CD14-positive monocyte (primary cell): ENCODE measurements around the gene MRPS23. TPM values are rescaled to one million over a fixed set of nuclear protein-coding genes. Genes with fewer than 3 reads are reported as not detected.

Experiments used
- DNase-seq, 3 donors: peaks; one replicate each; pipeline ENCODE4 v3.0.0-alpha.2; 2011 to 2022
- H2AFZ ChIP-seq: 2 replicates; pipeline ENCODE4 v1.6.0; 2012; ENCODE audit warnings: mild to moderate bottlenecking, low read depth, low read length, inconsistent platforms; ENCODE audit not compliant: insufficient read depth, poor library complexity, severe bottlenecking
- H3K27ac ChIP-seq, 2 donors: 1 replicate in 1 of 2; 2 replicates in 1 of 2; pipeline ENCODE4 v1.5.1; 2012 to 2013; ENCODE audit warnings: low read length in 2 of 2, control low read depth in 1 of 2, inconsistent platforms in 1 of 2, low read depth in 1 of 2, mild to moderate bottlenecking in 1 of 2
- H3K27me3 ChIP-seq, 2 donors: one replicate each; pipeline versions ENCODE4 v1.6.0 to v1.6.1; 2011 to 2013; ENCODE audit warnings: low read length in 2 of 2; ENCODE audit not compliant: control insufficient read depth in 2 of 2, insufficient read depth in 2 of 2
- H3K36me3 ChIP-seq, 2 donors: replicated peaks in 1 of 2; 1 replicate in 1 of 2; 2 replicates in 1 of 2; pipeline versions ENCODE4 v1.5.1 to v1.6.1; 2012 to 2013; ENCODE audit warnings: low read length in 2 of 2, control low read depth in 1 of 2, inconsistent platforms in 1 of 2, mild to moderate bottlenecking in 1 of 2; ENCODE audit not compliant: insufficient read depth in 2 of 2, control insufficient read depth in 1 of 2
- H3K4me1 ChIP-seq, 2 donors: 1 replicate in 1 of 2; 2 replicates in 1 of 2; pipeline versions ENCODE4 v1.5.1 to v1.6.1; 2012 to 2013; ENCODE audit warnings: low read length in 2 of 2, control low read depth in 1 of 2, inconsistent platforms in 1 of 2, mild to moderate bottlenecking in 1 of 2, moderate library complexity in 1 of 2; ENCODE audit not compliant: insufficient read depth in 2 of 2, control insufficient read depth in 1 of 2
- H3K4me2 ChIP-seq: replicated peaks from 2 replicates; pipeline ENCODE3; 2012; ENCODE audit warnings: low read length, moderate library complexity, mild to moderate bottlenecking; ENCODE audit not compliant: poor library complexity, severe bottlenecking; ENCODE audit errors: extremely low read depth
- H3K4me3 ChIP-seq, 3 experiments: fragments of 200-600 bp in 1 of 3; sonication (generic) in 1 of 3; replicated peaks in 1 of 3; 1 replicate in 2 of 3; 2 replicates in 1 of 3; pipeline ENCODE4 v1.5.1; 2011 to 2013; ENCODE audit warnings: low read length in 3 of 3, mild to moderate bottlenecking in 3 of 3, control low read depth in 2 of 3, low read depth in 2 of 3, inconsistent platforms in 1 of 3, moderate library complexity in 1 of 3
- H3K79me2 ChIP-seq: 2 replicates; pipeline ENCODE4 v1.6.0; 2012; ENCODE audit warnings: mild to moderate bottlenecking, control low read depth, inconsistent platforms, low read length, moderate library complexity; ENCODE audit not compliant: insufficient read depth
- H3K9ac ChIP-seq: 2 replicates; pipeline ENCODE4 v1.6.0; 2017; ENCODE audit warnings: low read length, mild to moderate bottlenecking; ENCODE audit not compliant: insufficient read depth, poor library complexity, severe bottlenecking
- H3K9me3 ChIP-seq, 2 donors: replicated peaks in 1 of 2; 1 replicate in 1 of 2; 2 replicates in 1 of 2; pipeline versions ENCODE4 v1.5.1 to v1.6.1; 2012 to 2013; ENCODE audit warnings: low read length in 2 of 2, control low read depth in 1 of 2; ENCODE audit not compliant: control insufficient read depth in 1 of 2, insufficient read depth in 1 of 2
- H4K20me1 ChIP-seq: 2 replicates; pipeline ENCODE4 v1.6.0; 2012; ENCODE audit warnings: mild to moderate bottlenecking, low read length, control low read depth, moderate library complexity; ENCODE audit not compliant: insufficient read depth
- H3K27ac Mint-ChIP-seq, 7 donors: one replicate each; pipeline ENCODE4 v1.8.0; 2020; ENCODE audit warnings: mild to moderate bottlenecking in 7 of 7, mixed read lengths in 7 of 7, moderate library complexity in 6 of 7, inconsistent platforms in 2 of 7
- H3K27me3 Mint-ChIP-seq, 3 donors: one replicate each; pipeline ENCODE4 v1.8.0; 2021 to 2022; ENCODE audit warnings: low read depth in 3 of 3, mild to moderate bottlenecking in 3 of 3, mixed read lengths in 3 of 3, moderate library complexity in 3 of 3, inconsistent platforms in 1 of 3
- H3K36me3 Mint-ChIP-seq, 2 donors: one replicate each; pipeline ENCODE4 v1.8.0; 2020; ENCODE audit warnings: mixed read lengths in 2 of 2, inconsistent platforms in 1 of 2, mild to moderate bottlenecking in 1 of 2
- H3K4me1 Mint-ChIP-seq: one replicate; pipeline ENCODE4 v1.8.0; 2020; ENCODE audit warnings: mild to moderate bottlenecking, mixed read lengths
- H3K4me3 Mint-ChIP-seq, 2 donors: one replicate each; pipeline ENCODE4 v1.8.0; 2020; ENCODE audit warnings: mild to moderate bottlenecking in 2 of 2, mixed read lengths in 2 of 2, moderate library complexity in 1 of 2
- H3K9me3 Mint-ChIP-seq, 7 donors: one replicate each; pipeline ENCODE4 v1.8.0; 2020 to 2022; ENCODE audit warnings: mixed read lengths in 7 of 7, mild to moderate bottlenecking in 6 of 7, moderate library complexity in 6 of 7, inconsistent platforms in 2 of 7
- WGBS: methylation state at CpG from one replicate; pipeline ENCODE4 v1.1.5; 2013; ENCODE audit warnings: missing lambda C conversion rate; ENCODE audit not compliant: insufficient coverage; 5-methylcytosine and 5-hydroxymethylcytosine counted together
- intact Hi-C, 2 donors: fragments of 100-400 bp; cut with micrococcal nuclease; formaldehyde crosslinking; loops; one replicate each; pipeline versions ENCODE4 v1.15.0 to v1.15.1; 2023
- polyA plus RNA-seq, 3 donors: library from polyadenylated mRNA; depleted of rRNA in 1 of 3; unstranded in 2 of 3; stranded (reverse) in 1 of 3; fragments of 300-500 nt in 2 of 3; fragments of >200 nt in 1 of 3; fragmentation: Illumina TruSeq in 2 of 3; gene quantifications; 1 replicate in 2 of 3; 2 replicates in 1 of 3; pipeline ENCODE4 v1.2.3, GENCODE V29; 2012 to 2021
- TF ChIP-seq, protein P1 (sequence below): fragments of 200-600 bp; IDR thresholded peaks from one replicate; pipeline ENCODE4 v1.8.0; 2022; ENCODE audit warnings: antibody characterized with exemption, mild to moderate bottlenecking

The MRPS23 gene
- polyA plus RNA-seq, 3 donors, result 14.5 to 40.6 (median 32.7) TPM

GRCh38 chr17:57871155-57871554 is 21.3 kb upstream of the MRPS23 start:
- Histone ChIP-seq H4K20me1 (peaks cover 17% of the 10 kb centered on the region), H3K9me3 (no peaks in the 10 kb centered on the region), H3K4me3 (no peak overlapping the region), H3K4me1 (peaks cover 63 to 67% of the 10 kb centered on the region in 2 donors), H3K27me3 (no peaks in the 10 kb centered on the region), H2AFZ (no peak overlapping the region), H3K79me2 (no peaks in the 10 kb centered on the region), H3K4me2 (no peak overlapping the region), H3K9ac (no peak overlapping the region), H3K27ac (no peak overlapping the region), H3K36me3 (peaks cover 0 to 33% of the 10 kb centered on the region in 2 donors)
- no peak for DNase-seq
- H3K27ac Mint-ChIP-seq, result peak overlapping the region in 1 of 7 donors; percentile 41
- WGBS, result no CpG with 5 or more reads among the region's 7 CpGs
- no peak overlapping the region for H3K4me3 Mint-ChIP-seq
- peaks cover 34 to 55% of the 10 kb centered on the region in 2 donors for H3K36me3 Mint-ChIP-seq
- H3K4me1 Mint-ChIP-seq, result peaks cover 64% of the 10 kb centered on the region
- TF ChIP-seq, protein P1, sequence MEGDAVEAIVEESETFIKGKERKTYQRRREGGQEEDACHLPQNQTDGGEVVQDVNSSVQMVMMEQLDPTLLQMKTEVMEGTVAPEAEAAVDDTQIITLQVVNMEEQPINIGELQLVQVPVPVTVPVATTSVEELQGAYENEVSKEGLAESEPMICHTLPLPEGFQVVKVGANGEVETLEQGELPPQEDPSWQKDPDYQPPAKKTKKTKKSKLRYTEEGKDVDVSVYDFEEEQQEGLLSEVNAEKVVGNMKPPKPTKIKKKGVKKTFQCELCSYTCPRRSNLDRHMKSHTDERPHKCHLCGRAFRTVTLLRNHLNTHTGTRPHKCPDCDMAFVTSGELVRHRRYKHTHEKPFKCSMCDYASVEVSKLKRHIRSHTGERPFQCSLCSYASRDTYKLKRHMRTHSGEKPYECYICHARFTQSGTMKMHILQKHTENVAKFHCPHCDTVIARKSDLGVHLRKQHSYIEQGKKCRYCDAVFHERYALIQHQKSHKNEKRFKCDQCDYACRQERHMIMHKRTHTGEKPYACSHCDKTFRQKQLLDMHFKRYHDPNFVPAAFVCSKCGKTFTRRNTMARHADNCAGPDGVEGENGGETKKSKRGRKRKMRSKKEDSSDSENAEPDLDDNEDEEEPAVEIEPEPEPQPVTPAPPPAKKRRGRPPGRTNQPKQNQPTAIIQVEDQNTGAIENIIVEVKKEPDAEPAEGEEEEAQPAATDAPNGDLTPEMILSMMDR, result no peak
- H3K27me3 Mint-ChIP-seq, result peaks cover 11 to 16% (median 13%) of the 10 kb centered on the region in 3 donors
- H3K9me3 Mint-ChIP-seq, result peaks cover 0 to under 1% (median 0%) of the 10 kb centered on the region in 7 donors
- intact Hi-C loops, result loop anchor here in 1 of 2 donors (5.0 kb wide), 1 partner anchor 56 kb away; no protein-coding TSS in a partner anchor

DNA sequence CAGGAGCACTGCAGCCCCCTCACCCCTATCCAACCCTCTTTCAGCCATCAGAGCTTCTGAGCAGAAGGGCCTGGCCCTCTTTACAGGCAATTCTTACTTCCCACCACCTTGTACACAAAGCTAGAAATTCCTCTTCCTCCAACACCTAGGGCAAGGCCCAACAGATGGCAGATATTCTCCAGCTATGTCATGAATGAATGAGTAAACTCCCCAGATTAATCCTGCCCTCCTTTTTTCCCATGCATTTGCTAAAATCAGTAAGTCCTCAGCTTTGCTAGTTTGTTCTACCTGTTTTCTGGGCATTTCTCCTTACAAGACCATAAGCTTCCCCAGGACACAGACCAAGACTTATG is 20.4 kb upstream of the MRPS23 start:
- Histone ChIP-seq H2AFZ (no peak overlapping the region), H3K27me3 (no peaks in the 10 kb centered on the region), H3K9ac (no peak overlapping the region), H3K79me2 (no peaks in the 10 kb centered on the region), H3K4me1 (peaks cover 60 to 63% of the 10 kb centered on the region in 2 donors), H3K36me3 (peaks cover 0 to 31% of the 10 kb centered on the region in 2 donors), H3K27ac (no peak overlapping the region), H4K20me1 (peaks cover 17% of the 10 kb centered on the region), H3K4me3 (no peak overlapping the region), H3K4me2 (no peak overlapping the region), H3K9me3 (no peaks in the 10 kb centered on the region)
- H3K9me3 Mint-ChIP-seq, result no peaks in the 10 kb centered on the region
- no peak for DNase-seq
- TF ChIP-seq, protein P1, result no peak
- no peak overlapping the region for H3K4me3 Mint-ChIP-seq
- peaks cover 64% of the 10 kb centered on the region for H3K4me1 Mint-ChIP-seq
- H3K36me3 Mint-ChIP-seq, result peaks cover 33 to 55% of the 10 kb centered on the region in 2 donors
- intact Hi-C loops, result loop anchor here in 1 of 2 donors (5.0 kb wide), 1 partner anchor 57 kb away; no protein-coding TSS in a partner anchor
- peak overlapping the region in 1 of 7 donors; percentile 52 for H3K27ac Mint-ChIP-seq
- peaks cover 6 to 13% (median 11%) of the 10 kb centered on the region in 3 donors for H3K27me3 Mint-ChIP-seq
